Ovary (tissue), 9 donors: ENCODE data around the gene ARL6IP6. TPM values are rescaled to one million over a fixed set of nuclear protein-coding genes. Genes with fewer than 3 reads are reported as not detected.

Experiments used
- DNase-seq, 5 donors: peaks; one replicate each; pipeline ENCODE4 v3.0.0-alpha.2; 2019 to 2020
- H3K27ac ChIP-seq, 2 donors: fragments of 200-600 bp; one replicate each; pipeline versions ENCODE4 v1.5.1 to v1.8.0; 2019 to 2022
- H3K27me3 ChIP-seq: fragments of 200-600 bp; one replicate; pipeline ENCODE4 v1.8.0; 2022
- H3K36me3 ChIP-seq: fragments of 200-600 bp; sonication (generic); one replicate; pipeline ENCODE4 v1.5.1; 2019
- H3K4me1 ChIP-seq: one replicate; pipeline ENCODE4 v1.8.1; 2013; ENCODE audit warnings: mild to moderate bottlenecking, moderate library complexity; ENCODE audit not compliant: insufficient read depth
- H3K4me3 ChIP-seq: fragments of 200-600 bp; sonication (generic); one replicate; pipeline ENCODE4 v1.5.1; 2017
- H3K9me3 ChIP-seq, 2 donors: fragments of 200-600 bp in 1 of 2; sonication (generic) in 1 of 2; one replicate each; pipeline versions ENCODE4 v1.5.1 to v1.8.1; 2013 to 2019; ENCODE audit warnings: mild to moderate bottlenecking in 1 of 2, moderate library complexity in 1 of 2
- EP300 ChIP-seq: sonication (generic); formaldehyde crosslinking; IDR thresholded peaks from one replicate; pipeline ENCODE4 v1.6.1; 2017; ENCODE audit warnings: antibody characterized with exemption
- POLR2A ChIP-seq: fragments of 450-650 bp; IDR thresholded peaks from one replicate; pipeline ENCODE4 v1.6.1; 2017; ENCODE audit warnings: antibody characterized with exemption, mild to moderate bottlenecking, moderate library complexity
- WGBS, 3 donors: extraction: QIAGEN DNeasy Blood & Tissue Kit in 1 of 3; methylation state at CpG; one replicate each; pipeline versions ENCODE4 v1.1.5 to v1.1.7; 2013 to 2017; 5-methylcytosine and 5-hydroxymethylcytosine counted together
- intact Hi-C, 4 donors: fragments of 100-400 bp; cut with DNase I; formaldehyde crosslinking; loops; one replicate each; pipeline versions ENCODE4 v1.11.0 to v1.15.1; 2022 to 2023
- polyA plus RNA-seq, 2 donors: library from polyadenylated mRNA; stranded (reverse); fragments of 200-250 nt in 1 of 2; fragments of 350-450 nt in 1 of 2; fragmentation: Illumina TruSeq in 1 of 2; extraction: RNeasy Lipid Tissue Mini Kit (QIAGEN cat#74804) in 1 of 2; gene quantifications; one replicate each; pipeline ENCODE4 v1.2.3, GENCODE V29; 2013 to 2014
- total RNA-seq, 7 donors: library from RNA; depleted of rRNA in 2 of 7; stranded (reverse); fragments of >200 nt in 2 of 7; fragmentation: NEBNext Ultra II Directional in 3 of 7; extraction: Animal tissue kit (Norgen Biotek cat#: 25700) in 3 of 7; gene quantifications; one replicate each; pipeline versions ENCODE4 v1.1.0 to v1.2.4, GENCODE V29; 2016 to 2023
- TF ChIP-seq, protein P1 (sequence below), 3 donors: fragments of 450-650 bp in 2 of 3; fragments of 200-600 bp in 1 of 3; IDR thresholded peaks; one replicate each; pipeline versions ENCODE4 v1.5.1 to v1.8.0; 2016 to 2022; ENCODE audit warnings: antibody characterized with exemption in 3 of 3, mild to moderate bottlenecking in 1 of 3
- donor health status: DM: no; HTN: no; CAD: no; lungs with moderate emphysema.
- donor health status: DM: no; HTN: no; CAD: no.
- donor health status: Bipolar disorder and iron deficiency.
- donor health status: DM: yes; HTN: yes; CAD: no.
- donor health status: DM: no; HTN: no; CAD: no.
- donor health status: DM: yes; HTN: yes; CAD: no.

The ARL6IP6 gene
- total and polyA plus RNA-seq, 9 donors: 11.1 to 38.6 (median 14.4) TPM

DNA sequence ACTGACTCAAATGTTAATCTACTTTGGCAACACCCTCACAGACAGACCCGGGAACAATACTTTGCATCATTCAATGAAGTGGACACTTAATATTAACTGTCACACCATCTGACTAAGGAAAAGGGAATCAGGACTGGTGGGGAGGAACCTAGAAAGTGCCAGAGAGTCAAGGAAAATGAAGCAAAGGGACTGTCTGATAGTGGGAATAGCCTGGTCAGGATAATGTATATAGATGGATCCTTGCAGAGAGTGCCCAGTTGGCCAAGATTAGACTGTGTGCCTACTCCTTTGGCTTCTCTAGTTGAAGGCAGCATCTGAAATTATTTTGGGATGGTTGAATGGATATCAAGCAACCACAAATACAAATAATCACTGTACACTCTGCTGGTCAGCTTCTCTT, 45.2 kb downstream of the ARL6IP6 start:
- no peaks in the 10 kb centered on the region for H3K9me3 ChIP-seq
- TF ChIP-seq EP300 (no peak), POLR2A (no peak)
- TF ChIP-seq, protein P1, sequence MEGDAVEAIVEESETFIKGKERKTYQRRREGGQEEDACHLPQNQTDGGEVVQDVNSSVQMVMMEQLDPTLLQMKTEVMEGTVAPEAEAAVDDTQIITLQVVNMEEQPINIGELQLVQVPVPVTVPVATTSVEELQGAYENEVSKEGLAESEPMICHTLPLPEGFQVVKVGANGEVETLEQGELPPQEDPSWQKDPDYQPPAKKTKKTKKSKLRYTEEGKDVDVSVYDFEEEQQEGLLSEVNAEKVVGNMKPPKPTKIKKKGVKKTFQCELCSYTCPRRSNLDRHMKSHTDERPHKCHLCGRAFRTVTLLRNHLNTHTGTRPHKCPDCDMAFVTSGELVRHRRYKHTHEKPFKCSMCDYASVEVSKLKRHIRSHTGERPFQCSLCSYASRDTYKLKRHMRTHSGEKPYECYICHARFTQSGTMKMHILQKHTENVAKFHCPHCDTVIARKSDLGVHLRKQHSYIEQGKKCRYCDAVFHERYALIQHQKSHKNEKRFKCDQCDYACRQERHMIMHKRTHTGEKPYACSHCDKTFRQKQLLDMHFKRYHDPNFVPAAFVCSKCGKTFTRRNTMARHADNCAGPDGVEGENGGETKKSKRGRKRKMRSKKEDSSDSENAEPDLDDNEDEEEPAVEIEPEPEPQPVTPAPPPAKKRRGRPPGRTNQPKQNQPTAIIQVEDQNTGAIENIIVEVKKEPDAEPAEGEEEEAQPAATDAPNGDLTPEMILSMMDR (IDR thresholded peaks at IDR 0.05): no peak
- H3K4me3 ChIP-seq: no peak overlapping the region
- H3K27ac ChIP-seq: no peak overlapping the region
- H3K36me3 ChIP-seq: no peaks in the 10 kb centered on the region
- H3K27me3 ChIP-seq: no peaks in the 10 kb centered on the region
- WGBS, 3 donors: 91 to 96% (median 94%) methylated on average over 1 of the region's 1 CpG
- DNase-seq: no peak
- intact Hi-C loops: no loop called here
- no peaks in the 10 kb centered on the region for H3K4me1 ChIP-seq

DNA sequence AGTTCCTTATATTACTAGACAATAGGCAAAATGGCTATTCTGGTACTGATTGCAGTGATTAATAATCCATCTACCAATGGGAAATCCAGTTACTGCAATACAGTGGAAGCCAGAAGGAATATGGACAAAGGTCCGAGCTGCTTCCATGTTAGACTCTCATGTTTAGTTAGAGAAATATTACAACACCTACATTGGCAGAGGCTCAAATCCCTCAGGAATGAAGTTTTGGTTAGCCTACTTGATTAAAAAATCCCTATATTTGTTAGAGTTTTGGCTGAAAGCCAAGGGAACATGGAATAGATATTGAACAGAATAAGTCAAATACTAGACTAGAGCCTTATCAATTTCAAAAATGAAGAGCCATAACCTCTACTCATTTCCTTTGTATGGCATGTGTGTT, 48.5 kb downstream of the ARL6IP6 start:
- no peaks in the 10 kb centered on the region for H3K36me3 ChIP-seq
- H3K9me3 ChIP-seq: no peaks in the 10 kb centered on the region
- 8 to 36% (median 14%) methylated on average over 1 of the region's 1 CpG for WGBS, 3 donors
- intact Hi-C loops: no loop called here
- no peaks in the 10 kb centered on the region for H3K4me1 ChIP-seq
- H3K27ac ChIP-seq: no peak overlapping the region
- no peak overlapping the region for H3K4me3 ChIP-seq
- TF ChIP-seq EP300 (no peak), POLR2A (no peak)
- TF ChIP-seq, protein P1 (IDR thresholded peaks at IDR 0.05): no peak
- no peak for DNase-seq
- no peaks in the 10 kb centered on the region for H3K27me3 ChIP-seq

DNA sequence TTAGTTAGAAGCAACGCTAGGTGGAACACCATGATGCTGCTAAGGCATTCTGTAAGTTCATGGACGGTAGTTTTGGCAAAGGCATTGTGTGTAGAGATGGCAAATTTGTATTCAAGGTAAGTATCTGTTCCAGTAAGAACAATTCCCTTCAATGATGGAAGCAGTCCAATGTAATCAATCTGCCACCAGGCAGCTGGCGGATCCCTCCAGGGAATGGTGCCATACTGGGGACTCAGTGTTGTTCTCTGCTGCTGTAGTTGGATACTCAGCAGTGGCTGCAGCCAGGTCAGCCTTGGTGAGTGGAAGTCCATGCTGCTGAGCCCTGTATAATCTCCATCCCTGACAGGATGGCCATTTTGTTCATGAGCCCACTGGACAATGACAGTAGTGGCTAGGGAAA, 62.8 kb downstream of the ARL6IP6 start:
- Histone ChIP-seq H3K9me3 (no peaks in the 10 kb centered on the region), H3K36me3 (no peaks in the 10 kb centered on the region), H3K27me3 (no peaks in the 10 kb centered on the region), H3K4me3 (no peak overlapping the region), H3K4me1 (no peaks in the 10 kb centered on the region), H3K27ac (no peak overlapping the region)
- no peak for DNase-seq
- TF ChIP-seq POLR2A (no peak), EP300 (no peak)
- TF ChIP-seq, protein P1 (IDR thresholded peaks at IDR 0.05): no peak
- intact Hi-C loops: no loop called here
- WGBS, 3 donors: 88 to 90% (median 89%) methylated on average over 3 of the region's 3 CpGs

DNA sequence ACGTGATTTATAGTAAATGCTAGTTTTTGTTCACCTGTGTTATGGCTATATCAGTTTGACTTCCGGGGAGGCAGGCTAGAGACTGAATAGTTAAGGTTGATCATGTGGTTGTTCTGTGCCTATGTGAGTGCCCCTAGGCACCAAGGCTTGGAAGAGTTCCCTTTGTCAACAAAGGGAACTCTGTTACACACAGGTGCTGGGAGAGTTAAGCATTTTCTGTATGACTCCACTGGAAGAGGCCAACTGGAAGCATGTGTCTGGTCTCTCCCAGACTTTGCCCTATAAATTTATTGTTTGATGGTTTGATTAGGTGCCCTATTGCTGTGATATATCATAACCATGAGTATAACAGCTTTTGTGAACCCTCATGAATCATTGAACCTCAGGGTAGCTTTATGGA, 63.8 kb downstream of the ARL6IP6 start:
- WGBS, 3 donors: 82 to 87% (median 85%) methylated on average over 2 of the region's 2 CpGs
- intact Hi-C loops: no loop called here
- TF ChIP-seq, protein P1 (IDR thresholded peaks at IDR 0.05): no peak
- TF ChIP-seq EP300: no peak

GRCh38 chr2:152790883-152791282, 72.5 kb downstream of the ARL6IP6 start:
- Histone ChIP-seq H3K4me3 (no peak overlapping the region), H3K4me1 (no peaks in the 10 kb centered on the region), H3K9me3 (no peaks in the 10 kb centered on the region), H3K27me3 (no peaks in the 10 kb centered on the region), H3K27ac (no peak overlapping the region), H3K36me3 (no peaks in the 10 kb centered on the region)
- DNase-seq: peak in 2 of 5 donors; percentile 11 to 34
- intact Hi-C loops: no loop called here
- TF ChIP-seq EP300 (no peak), POLR2A (no peak)
- TF ChIP-seq, protein P1 (IDR thresholded peaks at IDR 0.05): no peak
- 25 to 62% (median 31%) methylated on average over 9 of the region's 9 CpGs for WGBS, 3 donors

More for the DNA sequence above, 63.8 kb downstream of the ARL6IP6 start:
- no peaks in the 10 kb centered on the region for H3K27me3 ChIP-seq
- DNase-seq: no peak
- no peak overlapping the region for H3K27ac ChIP-seq
- no peaks in the 10 kb centered on the region for H3K36me3 ChIP-seq
- no peaks in the 10 kb centered on the region for H3K9me3 ChIP-seq
- no peaks in the 10 kb centered on the region for H3K4me1 ChIP-seq
- no peak overlapping the region for H3K4me3 ChIP-seq
